Esophagus muscularis mucosa (tissue), 3 donors: ENCODE results near the gene NOL7.

Source experiments
- EP300 ChIP-seq: sonication (generic); formaldehyde crosslinking; IDR thresholded peaks from one replicate; pipeline ENCODE4 v1.6.1; 2017; ENCODE audit warnings: antibody characterized with exemption
- TF ChIP-seq, protein P1 (sequence below), 3 experiments: fragments of 200-600 bp in 2 of 3; fragments of 450-650 bp in 1 of 3; sonication (generic) in 2 of 3; IDR thresholded peaks; one replicate each; pipeline ENCODE4 v1.5.1; 2017 to 2019; ENCODE audit warnings: antibody characterized with exemption in 3 of 3, mild to moderate bottlenecking in 2 of 3, moderate library complexity in 1 of 3

- TF ChIP-seq, protein P1, sequence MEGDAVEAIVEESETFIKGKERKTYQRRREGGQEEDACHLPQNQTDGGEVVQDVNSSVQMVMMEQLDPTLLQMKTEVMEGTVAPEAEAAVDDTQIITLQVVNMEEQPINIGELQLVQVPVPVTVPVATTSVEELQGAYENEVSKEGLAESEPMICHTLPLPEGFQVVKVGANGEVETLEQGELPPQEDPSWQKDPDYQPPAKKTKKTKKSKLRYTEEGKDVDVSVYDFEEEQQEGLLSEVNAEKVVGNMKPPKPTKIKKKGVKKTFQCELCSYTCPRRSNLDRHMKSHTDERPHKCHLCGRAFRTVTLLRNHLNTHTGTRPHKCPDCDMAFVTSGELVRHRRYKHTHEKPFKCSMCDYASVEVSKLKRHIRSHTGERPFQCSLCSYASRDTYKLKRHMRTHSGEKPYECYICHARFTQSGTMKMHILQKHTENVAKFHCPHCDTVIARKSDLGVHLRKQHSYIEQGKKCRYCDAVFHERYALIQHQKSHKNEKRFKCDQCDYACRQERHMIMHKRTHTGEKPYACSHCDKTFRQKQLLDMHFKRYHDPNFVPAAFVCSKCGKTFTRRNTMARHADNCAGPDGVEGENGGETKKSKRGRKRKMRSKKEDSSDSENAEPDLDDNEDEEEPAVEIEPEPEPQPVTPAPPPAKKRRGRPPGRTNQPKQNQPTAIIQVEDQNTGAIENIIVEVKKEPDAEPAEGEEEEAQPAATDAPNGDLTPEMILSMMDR (IDR thresholded peaks at IDR 0.05), result no peak
- TF ChIP-seq EP300, result no peak
Measured at GRCh38 chr6:13613029-13613594, 2.0 kb upstream of the NOL7 start.
